ENCODE data around the gene MRPS15.
"Not testable (repeated sequence)": the region's sequence is repeated elsewhere in the genome, so short reads cannot be mapped to it uniquely, and the experiment has no call there.

MRPS15 gene

GRCh38 chr1:36481091-36481490 lies 16.9 kb upstream of the MRPS15 start:
- TF ChIP-seq CTCF (IDR thresholded peaks at IDR 0.05; ENCODE audit: low read length, missing control alignments), result no peak
- no peak for DNase-seq (ENCODE audit: low read depth)

GRCh38 chr1:36480161-36480560 lies 16.0 kb upstream of the MRPS15 start:
- TF ChIP-seq CTCF (IDR thresholded peaks at IDR 0.05; ENCODE audit: low read length, missing control alignments), result no peak
- no peak overlapping the region for H3K4me3 ChIP-seq (replicated peaks; ENCODE audit: low read depth, low read length)
- DNase-seq (ENCODE audit: low read depth), result no peak

More at GRCh38 chr1:36481091-36481490, 16.9 kb upstream of the MRPS15 start:
- no peak overlapping the region for H3K4me3 ChIP-seq (replicated peaks; ENCODE audit: low read depth, low read length)

DNA sequence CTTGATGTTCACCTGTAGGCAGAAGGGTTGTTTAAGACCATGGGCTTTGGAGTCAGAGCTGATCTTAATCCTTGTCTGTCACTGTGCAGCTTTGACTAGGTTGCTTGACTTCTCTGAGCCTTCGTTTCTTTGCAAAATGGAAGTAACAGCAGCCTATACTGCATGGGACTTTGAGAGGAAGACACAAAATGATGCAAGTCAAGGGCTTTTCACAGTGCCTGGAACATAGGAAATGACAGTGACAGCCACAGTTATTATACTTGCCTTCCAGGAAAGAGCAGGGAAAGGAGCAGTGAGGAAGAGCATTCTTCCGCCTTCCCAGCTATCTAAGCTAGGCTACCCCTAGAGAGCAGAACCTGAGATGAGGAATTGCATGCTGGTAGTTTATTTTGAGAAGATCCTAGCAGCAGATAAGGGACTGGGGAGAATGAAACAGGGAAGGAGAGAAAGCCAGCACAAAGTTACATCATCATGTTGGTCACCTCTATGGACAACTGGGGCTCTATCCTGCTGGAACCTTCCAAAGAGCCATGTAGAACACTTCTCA lies 15.4 kb upstream of the MRPS15 start:
- DNase-seq (ENCODE audit: low read depth), result no peak
- no peak for TF ChIP-seq CTCF (IDR thresholded peaks at IDR 0.05; ENCODE audit: low read length, missing control alignments)
- no peak overlapping the region for H3K4me3 ChIP-seq (replicated peaks; ENCODE audit: low read depth, low read length)

DNA sequence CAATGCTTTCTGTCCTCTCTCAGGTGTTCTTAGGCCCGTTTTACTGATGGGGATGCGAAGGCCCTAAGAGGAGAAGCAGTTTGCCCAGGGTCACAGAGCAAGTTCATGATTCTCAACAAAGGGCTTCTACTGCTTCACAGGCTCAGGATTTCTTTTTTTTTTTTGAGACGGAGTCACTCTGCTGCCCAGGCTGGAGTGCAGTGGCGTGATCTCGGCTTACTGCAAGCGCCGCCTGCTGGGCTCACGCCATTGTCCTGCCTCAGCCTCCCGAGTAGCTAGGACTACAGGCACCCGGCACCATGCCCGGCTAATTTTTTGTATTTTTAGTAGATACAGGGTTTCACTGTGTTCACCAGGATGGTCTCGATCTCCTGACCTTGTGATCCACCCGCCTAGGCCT lies 13.4 kb upstream of the MRPS15 start:
- H3K4me3 ChIP-seq (replicated peaks; ENCODE audit: low read depth, low read length); DNase-seq (ENCODE audit: low read depth): not testable (repeated sequence)

- DNase-seq (ENCODE audit: low read depth), result no peak
- no peak overlapping the region for H3K4me3 ChIP-seq (replicated peaks; ENCODE audit: low read depth, low read length)
- no peak for TF ChIP-seq CTCF (IDR thresholded peaks at IDR 0.05; ENCODE audit: low read length, missing control alignments)
These were observed 12.8 kb upstream of the MRPS15 start for GRCh38 chr1:36476945-36477344.

DNA sequence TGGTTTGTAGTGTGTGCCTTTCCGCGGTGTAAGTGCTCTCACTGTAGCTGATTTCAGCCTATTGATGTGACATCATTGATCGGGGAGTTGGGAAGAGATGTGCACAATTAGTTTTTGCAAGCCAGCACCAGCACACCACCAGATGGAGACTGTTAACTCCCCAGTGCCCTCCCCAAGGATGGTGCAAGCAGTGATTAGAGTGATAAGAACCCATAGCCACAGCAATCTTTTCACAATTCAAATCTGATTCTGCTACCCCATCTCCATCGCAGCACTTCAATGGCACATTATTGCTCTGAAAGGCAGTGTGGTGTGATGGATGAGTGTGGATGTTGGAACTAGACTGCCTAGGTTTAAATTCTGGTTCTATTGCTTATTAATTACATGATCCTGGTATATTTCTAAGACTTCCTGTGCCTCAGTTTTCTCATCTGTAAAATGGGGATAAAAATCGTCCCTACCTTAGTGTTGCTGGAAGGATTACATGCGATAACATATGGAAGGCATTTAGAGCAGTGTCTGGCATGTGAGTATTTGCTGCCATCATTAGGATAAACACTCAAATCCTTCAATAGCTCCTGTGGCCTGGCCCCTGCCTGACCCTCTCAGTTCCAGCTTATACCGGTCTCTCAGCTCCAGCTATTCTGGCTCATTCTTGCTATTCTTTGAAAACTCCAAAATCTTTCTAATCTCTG lies 11.9 kb upstream of the MRPS15 start:
- TF ChIP-seq CTCF (IDR thresholded peaks at IDR 0.05; ENCODE audit: low read length, missing control alignments), result no peak

GRCh38 chr1:36475341-36475740 lies 11.2 kb upstream of the MRPS15 start:
- TF ChIP-seq CTCF (IDR thresholded peaks at IDR 0.05; ENCODE audit: low read length, missing control alignments), result no peak
- H3K4me3 ChIP-seq (replicated peaks; ENCODE audit: low read depth, low read length), result no peak overlapping the region
- DNase-seq (ENCODE audit: low read depth), result no peak

More for the DNA sequence above, 11.9 kb upstream of the MRPS15 start:
- H3K4me3 ChIP-seq (replicated peaks; ENCODE audit: low read depth, low read length), result no peak overlapping the region
- DNase-seq (ENCODE audit: low read depth), result no peak

Data from fibroblast of pulmonary artery (primary cell).